HL-60 (cell line): ENCODE data around the gene GADD45GIP1.

Source experiments
- CTCF ChIP-seq: IDR thresholded peaks from one replicate; pipeline ENCODE4 v1.5.1; 2011; ENCODE audit warnings: low read length, control low read depth, inconsistent platforms; ENCODE audit not compliant: insufficient read depth
- GABPA ChIP-seq: IDR thresholded peaks from 2 replicates; pipeline ENCODE4 v1.6.1; 2012; ENCODE audit warnings: low read depth
- POLR2AphosphoS5 ChIP-seq: IDR thresholded peaks from 2 replicates; pipeline ENCODE4 v1.6.1; 2012; ENCODE audit warnings: low read depth
- REST ChIP-seq: IDR thresholded peaks from 2 replicates; pipeline ENCODE4 v1.6.1; 2012; ENCODE audit warnings: low read depth; ENCODE audit not compliant: insufficient replicate concordance
- SPI1 ChIP-seq: IDR thresholded peaks from 2 replicates; pipeline ENCODE4 v1.6.1; 2012; ENCODE audit warnings: low read depth, mild to moderate bottlenecking, borderline replicate concordance

GRCh38 chr19:12994701-12995595 is 37.9 kb upstream of the GADD45GIP1 start, which contains the start of gene NFIX:
- TF ChIP-seq CTCF: no peak
- no peak for TF ChIP-seq REST
- TF ChIP-seq POLR2AphosphoS5: 0 out of 2 replicates have a peak, but pooled peaks have one; percentile 18
- TF ChIP-seq GABPA: no peak
- TF ChIP-seq SPI1: no peak
